HCT116 (cell line): Measurements from ENCODE around the gene TMEM147. TPM values are rescaled to one million over a fixed set of nuclear protein-coding genes. Genes with fewer than 3 reads are reported as not detected.

Experiments
- ATAC-seq: fragments of 200-7000 bp; cut with Tn5 transposase; 2 replicates; pipeline ENCODE4 v1.9.1; 2020; ENCODE audit warnings: mild to moderate bottlenecking, moderate library complexity
- BruUV-seq: library from RNA; stranded (reverse); fragments of 400-500 nt; replicated peaks from 2 replicates; lab custom pipeline; 2021; lab: Mats Ljungman, UMichigan
- CTCF ChIA-PET: fragments of 300-600 bp; sonication (Branson Sonifier 250); formaldehyde crosslinking; loops from one replicate; lab custom pipeline; 2021; ENCODE audit warnings: antibody characterized with exemption; lab: Charles Lee
- POLR2A ChIA-PET: fragments of 300-600, 350-600 bp; sonication (Branson Sonifier 250); formaldehyde crosslinking; loops from one replicate; lab custom pipeline; 2021; ENCODE audit warnings: antibody characterized with exemption; lab: Charles Lee
- RAD21 ChIA-PET, 2 experiments: fragments of 300-600 bp; sonication (Branson Sonifier 250); formaldehyde crosslinking; loops; one replicate each; lab custom pipeline; 2023; ENCODE audit warnings: low total read pairs in 2 of 2; ENCODE audit not compliant: uncharacterized antibody in 2 of 2, unreplicated experiment in 2 of 2, low non-redundant PET in 1 of 2; lab: Charles Lee
- DNase-seq: peaks from one replicate; pipeline ENCODE4 v3.0.0-alpha.2; 2010; ENCODE audit warnings: low read depth, low spot score
- H2AFZ ChIP-seq: fragments of 200-600 bp; shearing (Covaris generic), sonication (generic); 2 replicates; pipeline ENCODE4 v1.6.1; 2017; ENCODE audit warnings: low read depth, mixed run types, mixed read lengths, antibody characterized with exemption, low read length; ENCODE audit not compliant: poor library complexity, severe bottlenecking
- H3K27ac ChIP-seq: 2 replicates; pipeline ENCODE4 v1.5.1; 2012; ENCODE audit warnings: low read depth, low read length
- H3K27me3 ChIP-seq: fragments of 200-600 bp; sonication (generic); 2 replicates; pipeline ENCODE4 v1.6.1; 2016; ENCODE audit warnings: mixed run types, low read length, mixed read lengths; ENCODE audit not compliant: insufficient read depth
- H3K36me3 ChIP-seq, 2 experiments: fragments of 200-500 bp in 1 of 2; fragments of 200-600 bp in 1 of 2; sonication (Bioruptor generic) in 1 of 2; sonication (generic) in 1 of 2; 2 replicates each; pipeline versions ENCODE4 v1.5.1 to v1.6.1; 2014 to 2016; ENCODE audit warnings: low read length in 2 of 2, inconsistent platforms in 1 of 2, mixed read lengths in 1 of 2, mixed run types in 1 of 2; ENCODE audit not compliant: insufficient read depth in 2 of 2, control insufficient read depth in 1 of 2
- H3K4me1 ChIP-seq, 2 experiments: fragments of 200-600 bp in 1 of 2; sonication (generic) in 1 of 2; 2 replicates each; pipeline versions ENCODE4 v1.5.1 to v1.6.1; 2012 to 2017; ENCODE audit warnings: low read length in 2 of 2, inconsistent platforms in 1 of 2, mild to moderate bottlenecking in 1 of 2, mixed read lengths in 1 of 2, mixed run types in 1 of 2, moderate library complexity in 1 of 2; ENCODE audit not compliant: insufficient read depth in 2 of 2, control insufficient read depth in 1 of 2
- H3K4me2 ChIP-seq: fragments of 200-600 bp; sonication (generic); 2 replicates; pipeline ENCODE4 v1.6.1; 2017; ENCODE audit warnings: mixed run types, low read length, mixed read lengths
- H3K4me3 ChIP-seq, 2 experiments: fragments of 200-600 bp in 1 of 2; sonication (generic) in 1 of 2; replicated peaks in 1 of 2; 2 replicates each; pipeline ENCODE4 v1.5.1; 2011 to 2016; ENCODE audit warnings: low read length in 2 of 2, control low read depth in 1 of 2, low read depth in 1 of 2, mild to moderate bottlenecking in 1 of 2, mixed read lengths in 1 of 2, mixed run types in 1 of 2
- H3K79me2 ChIP-seq: fragments of 200-600 bp; sonication (generic); 2 replicates; pipeline ENCODE4 v1.6.1; 2017; ENCODE audit warnings: mild to moderate bottlenecking, mixed run types, low read length, moderate library complexity, mixed read lengths; ENCODE audit not compliant: insufficient read depth
- H3K9ac ChIP-seq: fragments of 200-600 bp; sonication (generic); 2 replicates; pipeline ENCODE4 v1.6.1; 2016; ENCODE audit warnings: low read length, mixed read lengths
- H3K9me2 ChIP-seq: fragments of 200-600 bp; sonication (generic), shearing (Covaris generic); 2 replicates; pipeline ENCODE4 v1.6.1; 2017; ENCODE audit warnings: mixed run types, mild to moderate bottlenecking, moderate library complexity; ENCODE audit not compliant: insufficient read depth
- H3K9me3 ChIP-seq, 2 experiments: fragments of 200-500 bp in 1 of 2; fragments of 200-600 bp in 1 of 2; sonication (Bioruptor generic) in 1 of 2; sonication (generic) in 1 of 2; 2 replicates each; pipeline ENCODE4 v1.6.1; 2014 to 2017; ENCODE audit warnings: low read length in 2 of 2, mixed read lengths in 2 of 2, inconsistent platforms in 1 of 2, low read depth in 1 of 2, mild to moderate bottlenecking in 1 of 2, mixed run types in 1 of 2, moderate library complexity in 1 of 2; ENCODE audit not compliant: control insufficient read depth in 1 of 2, insufficient read depth in 1 of 2
- H4K20me1 ChIP-seq: fragments of 200-600 bp; sonication (generic), shearing (Covaris generic); 2 replicates; pipeline ENCODE4 v1.6.1; 2017; ENCODE audit warnings: mixed run types, mild to moderate bottlenecking, moderate library complexity; ENCODE audit not compliant: insufficient read depth
- CBX3 ChIP-seq: IDR thresholded peaks from 2 replicates; pipeline ENCODE4 v1.6.1; 2012; ENCODE audit warnings: low read depth
- CEBPB ChIP-seq: IDR thresholded peaks from 2 replicates; pipeline ENCODE4 v1.6.1; 2012; ENCODE audit warnings: low read depth
- EGR1 ChIP-seq: IDR thresholded peaks from 2 replicates; pipeline ENCODE4 v1.6.1; 2012; ENCODE audit warnings: low read depth
- EZH2phosphoT487 ChIP-seq: fragments of 200-600 bp; IDR thresholded peaks from 2 replicates; pipeline ENCODE4 v1.6.1; 2018; ENCODE audit warnings: antibody characterized with exemption, borderline replicate concordance
- FOSL1 ChIP-seq: IDR thresholded peaks from 2 replicates; pipeline ENCODE4 v1.6.1; 2012; ENCODE audit warnings: low read depth
- RAD21 ChIP-seq: IDR thresholded peaks from 2 replicates; pipeline ENCODE4 v1.6.1; 2012; ENCODE audit warnings: low read depth, mild to moderate bottlenecking
- SIN3A ChIP-seq: IDR thresholded peaks from 2 replicates; pipeline ENCODE4 v1.6.1; 2012; ENCODE audit warnings: low read depth
- SRF ChIP-seq: IDR thresholded peaks from 2 replicates; pipeline ENCODE4 v1.6.1; 2012; ENCODE audit warnings: low read depth
- ZNF274 ChIP-seq: fragments of 200-500 bp; sonication (Bioruptor generic); IDR thresholded peaks from 2 replicates; pipeline ENCODE4 v1.6.1; 2014; ENCODE audit warnings: mild to moderate bottlenecking, low read depth, low read length, inconsistent platforms
- intact Hi-C: fragments of 100-400 bp; cut with micrococcal nuclease; formaldehyde crosslinking; loops from 2 replicates; pipeline ENCODE4 v1.10.0; 2022
- total RNA-seq: library from RNA; stranded (reverse); gene quantifications from one replicate; pipeline ENCODE4 v1.2.1, GENCODE V29; 2021; ENCODE audit not compliant: unreplicated experiment
- TF ChIP-seq, protein P1 (sequence below): IDR thresholded peaks from 2 replicates; pipeline ENCODE4 v1.6.1; 2012

TMEM147 gene
- total RNA-seq, 1 experiment from 2014 or later = 128 TPM

DNA sequence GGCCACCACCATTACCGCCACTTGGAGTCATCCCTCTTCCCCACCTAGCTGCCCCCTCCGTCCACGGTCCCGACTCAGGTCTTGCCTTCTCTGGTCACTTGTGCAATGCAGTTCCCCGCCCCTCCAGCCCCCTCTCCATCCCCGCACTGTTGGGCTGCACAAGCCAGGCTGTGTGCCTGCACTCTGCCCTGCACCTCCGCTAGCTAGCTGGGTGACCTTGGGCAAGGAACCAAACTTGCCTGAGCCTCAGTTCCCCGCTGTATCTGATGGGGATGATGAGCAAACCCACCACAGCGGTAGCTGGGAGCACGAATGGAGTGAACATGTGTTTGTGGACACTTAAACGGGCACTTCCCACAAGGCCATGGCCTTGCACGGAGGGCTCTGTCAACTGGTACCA lies 5.6 kb upstream of the TMEM147 start (continued):
- no peak for TF ChIP-seq FOSL1
- TF ChIP-seq CEBPB = no peak
- TF ChIP-seq, protein P1, sequence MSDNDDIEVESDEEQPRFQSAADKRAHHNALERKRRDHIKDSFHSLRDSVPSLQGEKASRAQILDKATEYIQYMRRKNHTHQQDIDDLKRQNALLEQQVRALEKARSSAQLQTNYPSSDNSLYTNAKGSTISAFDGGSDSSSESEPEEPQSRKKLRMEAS = no peak

DNA sequence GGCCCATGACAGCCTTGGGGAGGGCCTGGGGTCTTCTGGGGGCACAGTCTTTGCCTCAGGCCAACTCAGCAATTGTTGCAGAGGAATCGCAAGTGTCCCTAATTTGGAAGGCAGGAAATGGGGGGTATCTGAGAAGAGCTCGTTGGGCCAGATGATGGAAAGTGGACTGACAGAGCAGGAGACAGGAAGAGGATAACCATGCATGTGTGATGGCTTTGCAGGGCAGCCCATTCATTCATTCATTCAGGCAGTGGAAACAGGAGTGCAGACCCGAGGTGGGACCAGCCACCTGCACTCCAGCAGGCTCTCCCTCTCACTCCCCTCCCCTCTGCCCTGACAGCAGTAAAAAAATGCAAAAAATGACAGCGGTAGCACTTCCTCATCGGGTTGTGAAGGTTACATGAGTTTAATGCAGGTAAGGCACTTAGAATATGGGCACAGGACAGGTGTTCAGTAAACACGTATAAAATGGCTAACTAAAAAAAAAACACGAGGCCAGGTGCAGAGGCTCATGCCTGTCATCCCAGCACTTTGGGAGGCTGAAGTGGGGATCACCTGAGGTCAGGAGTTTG lies 5.0 kb upstream of the TMEM147 start:
- Histone ChIP-seq H3K27me3 (no peaks in the 10 kb centered on the region), H3K4me1 (peaks cover 3 to 8% of the 10 kb centered on the region in 2 experiments; a peak in 3 of 4 replicates), H3K36me3 (peaks cover 8 to 30% of the 10 kb centered on the region in 2 experiments; a peak in 3 of 4 replicates), H3K4me2 (no peak overlapping the region), H3K79me2 (peaks cover 26% of the 10 kb centered on the region), H3K9me2 (no peaks in the 10 kb centered on the region), H4K20me1 (no peaks in the 10 kb centered on the region), H2AFZ (no peak overlapping the region), H3K4me3 (no peak overlapping the region), H3K27ac (no peak overlapping the region), H3K9me3 (no peaks in the 10 kb centered on the region), H3K9ac (no peak overlapping the region)
- ChIA-PET POLR2A (no interaction called here), CTCF (no interaction called here), RAD21 (no interaction called here)
- no TSS peak for BruUV-seq
- ATAC-seq (no peak), DNase-seq (no peak)
- TF ChIP-seq CBX3 (no peak), CEBPB (no peak), ZNF274 (no peak), SRF (no peak), SIN3A (no peak), EGR1 (no peak), RAD21 (no peak), EZH2phosphoT487 (no peak)
- intact Hi-C loops = loop anchor here (10.0 kb wide), 1 partner anchor 394 kb away; the partner anchor contains the start of gene LRFN3
